Activated T-helper 9 cell treated with anti-CD3 and anti-CD28 coated beads, Interleukin-2, amount 50 U/mL, for 16 hours (primary cell): ENCODE data around the gene NECTIN1.

ENCODE experiments used
- DNase-seq: peaks from one replicate; pipeline ENCODE4 v3.0.0-alpha.2; 2020; ENCODE audit warnings: low read depth

NECTIN1 gene

GRCh38 chr11:119640541-119640940 is 88.5 kb downstream of the NECTIN1 start:
- DNase-seq = no peak

GRCh38 chr11:119639642-119640205 is 89.3 kb downstream of the NECTIN1 start:
- DNase-seq = no peak

GRCh38 chr11:119638851-119639250 is 90.1 kb downstream of the NECTIN1 start:
- DNase-seq = no peak

GRCh38 chr11:119637481-119637880 is 91.5 kb downstream of the NECTIN1 start:
- DNase-seq = no peak

- DNase-seq = no peak
Observed at GRCh38 chr11:119635776-119636175, 93.2 kb downstream of the NECTIN1 start.

GRCh38 chr11:119635041-119635740 is 93.8 kb downstream of the NECTIN1 start:
- DNase-seq = no peak

GRCh38 chr11:119634301-119634700 is 94.7 kb downstream of the NECTIN1 start:
- no peak for DNase-seq

- no peak for DNase-seq
Observed at GRCh38 chr11:119629834-119630624, 99.0 kb downstream of the NECTIN1 start.

GRCh38 chr11:119629085-119629484 is 99.9 kb downstream of the NECTIN1 start:
- no peak for DNase-seq

GRCh38 chr11:119627286-119627685 is 101.7 kb downstream of the NECTIN1 start:
- DNase-seq = no peak

- DNase-seq = no peak
Observed at GRCh38 chr11:119626871-119627270, 102.1 kb downstream of the NECTIN1 start.

- DNase-seq = no peak
Observed at GRCh38 chr11:119626197-119626841, 102.7 kb downstream of the NECTIN1 start.

- no peak for DNase-seq
Observed at GRCh38 chr11:119625206-119625978, 103.6 kb downstream of the NECTIN1 start.

- DNase-seq = no peak
Observed at GRCh38 chr11:119624629-119625028, 104.4 kb downstream of the NECTIN1 start.

GRCh38 chr11:119624102-119624615 is 104.8 kb downstream of the NECTIN1 start:
- DNase-seq = no peak

- DNase-seq = no peak
Observed at GRCh38 chr11:119623682-119624081, 105.3 kb downstream of the NECTIN1 start.

- DNase-seq = no peak
Observed at GRCh38 chr11:119622454-119623143, 106.4 kb downstream of the NECTIN1 start.

GRCh38 chr11:119619665-119620064 is 109.3 kb downstream of the NECTIN1 start:
- DNase-seq = no peak

GRCh38 chr11:119618208-119618909 is 110.6 kb downstream of the NECTIN1 start:
- no peak for DNase-seq

- DNase-seq = no peak
Observed at GRCh38 chr11:119617340-119617713, 111.7 kb downstream of the NECTIN1 start.
